Mesenchymal stem cell (in vitro differentiated cells and primary cell): ENCODE results near the gene HOXA5.

Experiments used
- DNase-seq: peaks from one replicate; pipeline ENCODE4 v3.0.0-alpha.2; 2013
- H2AFZ ChIP-seq: one replicate; pipeline ENCODE4 v1.6.1; 2013; ENCODE audit warnings: low read depth, mild to moderate bottlenecking, control low read depth, inconsistent platforms, low read length, moderate library complexity
- H2AK5ac ChIP-seq: 2 replicates; pipeline ENCODE4 v1.6.1; 2013; ENCODE audit warnings: low read length, moderate library complexity, mild to moderate bottlenecking, inconsistent platforms; ENCODE audit not compliant: severe bottlenecking
- H2BK120ac ChIP-seq: one replicate; pipeline ENCODE4 v1.6.1; 2013; ENCODE audit warnings: low read depth, mild to moderate bottlenecking, inconsistent platforms, low read length, moderate library complexity
- H2BK12ac ChIP-seq, 2 experiments: one replicate each; pipeline ENCODE4 v1.6.1; 2013; ENCODE audit warnings: inconsistent platforms in 2 of 2, low read length in 2 of 2, mild to moderate bottlenecking in 2 of 2, moderate library complexity in 2 of 2, control low read depth in 1 of 2
- H2BK15ac ChIP-seq: one replicate; pipeline ENCODE4 v1.6.1; 2013; ENCODE audit warnings: mild to moderate bottlenecking, low read depth, inconsistent platforms; ENCODE audit not compliant: poor library complexity, severe bottlenecking
- H2BK5ac ChIP-seq: 2 replicates; pipeline ENCODE4 v1.6.1; 2013; ENCODE audit warnings: low read depth, mild to moderate bottlenecking, low read length, control low read depth, inconsistent platforms; ENCODE audit not compliant: poor library complexity, severe bottlenecking
- H3K14ac ChIP-seq, 2 experiments: one replicate each; pipeline ENCODE4 v1.6.1; 2013; ENCODE audit warnings: inconsistent platforms in 2 of 2, low read length in 2 of 2, control low read depth in 1 of 2, mild to moderate bottlenecking in 1 of 2, moderate library complexity in 1 of 2
- H3K18ac ChIP-seq, 2 experiments: one replicate each; pipeline ENCODE4 v1.6.1; 2013; ENCODE audit warnings: inconsistent platforms in 2 of 2, low read length in 2 of 2, control low read depth in 1 of 2, low read depth in 1 of 2, mild to moderate bottlenecking in 1 of 2
- H3K23ac ChIP-seq, 2 experiments: one replicate each; pipeline ENCODE4 v1.6.1; 2013; ENCODE audit warnings: inconsistent platforms in 2 of 2, low read length in 2 of 2, mild to moderate bottlenecking in 2 of 2, moderate library complexity in 2 of 2, control low read depth in 1 of 2
- H3K27ac ChIP-seq: 2 replicates; pipeline ENCODE4 v1.5.1; 2013; ENCODE audit warnings: mild to moderate bottlenecking, moderate library complexity, low read length, control low read depth, inconsistent platforms; ENCODE audit not compliant: poor library complexity, severe bottlenecking
- H3K27me3 ChIP-seq, 2 experiments: 2 replicates each; pipeline versions ENCODE4 v1.6.1 to v1.7.0; 2013; ENCODE audit warnings: low read length in 2 of 2, mild to moderate bottlenecking in 2 of 2, moderate library complexity in 2 of 2, control low read depth in 1 of 2, inconsistent platforms in 1 of 2; ENCODE audit not compliant: control insufficient read depth in 1 of 2, insufficient read depth in 1 of 2
- H3K36me3 ChIP-seq, 2 experiments: 2 replicates each; pipeline versions ENCODE4 v1.6.1 to v1.7.0; 2013; ENCODE audit warnings: low read length in 2 of 2, control low read depth in 1 of 2, inconsistent platforms in 1 of 2, low read depth in 1 of 2, mild to moderate bottlenecking in 1 of 2; ENCODE audit not compliant: insufficient read depth in 2 of 2, control insufficient read depth in 1 of 2
- H3K4ac ChIP-seq, 2 experiments: one replicate each; pipeline ENCODE4 v1.6.1; 2013; ENCODE audit warnings: inconsistent platforms in 2 of 2, low read length in 2 of 2, mild to moderate bottlenecking in 2 of 2, moderate library complexity in 2 of 2, control low read depth in 1 of 2, low read depth in 1 of 2
- H3K4me1 ChIP-seq: 2 replicates; pipeline ENCODE4 v1.6.1; 2013; ENCODE audit warnings: low read depth, low read length, control low read depth; ENCODE audit not compliant: control insufficient read depth, insufficient read depth
- H3K4me2 ChIP-seq: 2 replicates; pipeline ENCODE4 v1.6.1; 2013; ENCODE audit warnings: low read length, mild to moderate bottlenecking, inconsistent platforms; ENCODE audit not compliant: poor library complexity, severe bottlenecking
- H3K4me3 ChIP-seq, 2 experiments: 2 replicates each; pipeline versions ENCODE4 v1.5.1 to v1.7.0; 2013; ENCODE audit warnings: low read length in 2 of 2, mild to moderate bottlenecking in 2 of 2, control low read depth in 1 of 2, low read depth in 1 of 2; ENCODE audit not compliant: insufficient read depth in 1 of 2
- H3K79me1 ChIP-seq: replicated peaks from 2 replicates; pipeline ENCODE4 v1.6.1; 2013; ENCODE audit warnings: mild to moderate bottlenecking, control low read depth, low read length, inconsistent platforms; ENCODE audit not compliant: poor library complexity, severe bottlenecking
- H3K9ac ChIP-seq: 2 replicates; pipeline ENCODE4 v1.7.0; 2013; ENCODE audit warnings: mild to moderate bottlenecking, low read length, moderate library complexity
- H3K9me3 ChIP-seq: 2 replicates; pipeline ENCODE4 v1.7.0; 2013; ENCODE audit warnings: mild to moderate bottlenecking, low read length; ENCODE audit not compliant: control insufficient read depth
- H4K8ac ChIP-seq: one replicate; pipeline ENCODE4 v1.6.1; 2013; ENCODE audit warnings: inconsistent platforms, mild to moderate bottlenecking, low read length, moderate library complexity
- H4K91ac ChIP-seq: one replicate; pipeline ENCODE4 v1.6.1; 2013; ENCODE audit warnings: mild to moderate bottlenecking, low read length, inconsistent platforms
- WGBS: methylation state at CpG from one replicate; pipeline ENCODE4 v1.1.7; 2013; ENCODE audit warnings: mixed read lengths; 5-methylcytosine and 5-hydroxymethylcytosine counted together

HOXA5 gene

DNA sequence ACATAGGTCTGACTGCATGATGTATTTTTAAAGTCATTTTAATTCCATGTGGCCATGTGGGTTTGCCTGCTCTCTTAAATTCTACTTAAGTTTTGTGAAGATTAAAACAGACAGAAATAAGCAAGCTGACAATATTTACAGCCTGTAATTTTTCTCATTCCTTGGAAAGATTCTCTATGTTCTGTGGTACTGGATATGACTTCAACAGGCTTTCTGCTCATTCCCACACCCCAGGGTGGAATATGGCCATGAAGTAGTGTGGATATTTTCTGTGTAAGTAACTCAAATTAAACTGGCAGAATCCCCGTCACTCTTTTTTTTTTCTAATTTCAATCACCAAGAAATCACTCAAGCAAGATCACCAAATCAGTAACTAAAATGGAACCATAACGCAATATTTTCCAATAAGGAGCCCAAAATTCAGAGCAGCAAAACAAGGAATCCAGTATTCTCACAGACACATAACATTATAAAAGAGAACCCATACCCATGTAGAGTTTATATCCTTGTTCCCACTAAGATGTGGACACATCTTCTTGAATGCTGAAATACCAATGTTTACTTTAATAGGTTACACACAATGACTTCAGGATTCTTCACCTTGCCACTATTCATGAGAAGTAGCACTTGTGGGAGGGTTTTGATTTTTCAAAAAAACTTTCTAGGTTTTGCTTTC is 5.7 kb downstream of the HOXA5 start:
- Histone ChIP-seq H2BK12ac (no peak overlapping the region), H3K18ac (no peak overlapping the region), H2BK15ac (no peak overlapping the region), H3K4me3 (peak overlapping the region in 1 of 2 experiments; percentile 82), H2AFZ (no peak overlapping the region), H3K79me1 (no peaks in the 10 kb centered on the region), H3K9ac (peak overlapping the region; percentile 97), H3K4me1 (peaks cover 6% of the 10 kb centered on the region), H2BK120ac (no peak overlapping the region), H3K4me2 (peak overlapping the region; percentile 49), H2BK5ac (no peak overlapping the region), H4K8ac (no peak overlapping the region), H3K27ac (peak overlapping the region; percentile 81), H3K36me3 (peaks cover 0 to 26% of the 10 kb centered on the region in 2 experiments), H4K91ac (no peak overlapping the region), H3K23ac (no peak overlapping the region), H3K14ac (no peak overlapping the region), H3K9me3 (no peaks in the 10 kb centered on the region), H2AK5ac (no peak overlapping the region), H3K27me3 (no peaks in the 10 kb centered on the region), H3K4ac (no peak overlapping the region)
- DNase-seq = peak; percentile 17
- WGBS = 80% methylated on average over 2 of the region's 2 CpGs

DNA sequence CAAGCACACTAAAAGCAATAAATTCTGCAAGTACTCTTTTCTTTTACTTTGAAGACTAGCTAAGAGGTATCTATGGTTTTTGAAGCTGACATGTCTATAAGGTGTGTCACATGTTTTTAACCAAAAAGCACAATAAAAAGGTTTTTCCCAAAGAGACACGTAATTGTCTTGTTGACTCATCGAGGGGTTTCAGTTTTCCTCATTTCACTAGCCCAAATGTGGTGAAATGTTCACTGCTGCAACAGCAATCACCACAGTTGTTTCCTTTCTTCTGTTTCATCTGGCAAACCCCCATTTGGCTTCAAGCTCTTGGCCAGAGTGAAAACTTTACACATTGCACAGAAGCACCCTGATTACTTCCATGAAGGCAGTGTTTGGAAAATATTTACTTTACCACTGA is 9.1 kb downstream of the HOXA5 start:
- Histone ChIP-seq H3K18ac (no peak overlapping the region), H2BK5ac (no peak overlapping the region), H3K4me2 (no peak overlapping the region), H3K79me1 (no peaks in the 10 kb centered on the region), H4K91ac (no peak overlapping the region), H3K9ac (peak overlapping the region; percentile 77), H3K4ac (no peak overlapping the region), H2BK12ac (no peak overlapping the region), H2BK15ac (no peak overlapping the region), H3K36me3 (peaks cover 0 to 3% of the 10 kb centered on the region in 2 experiments), H2AFZ (no peak overlapping the region), H3K23ac (no peak overlapping the region), H3K27me3 (no peaks in the 10 kb centered on the region), H2AK5ac (no peak overlapping the region), H4K8ac (no peak overlapping the region), H3K27ac (no peak overlapping the region), H3K9me3 (no peaks in the 10 kb centered on the region), H3K4me3 (peak overlapping the region in 1 of 2 experiments; percentile 32), H3K4me1 (peaks cover 9% of the 10 kb centered on the region), H3K14ac (no peak overlapping the region), H2BK120ac (no peak overlapping the region)
- WGBS = 52% methylated on average over 2 of the region's 2 CpGs
- peak; percentile 49 for DNase-seq

DNA sequence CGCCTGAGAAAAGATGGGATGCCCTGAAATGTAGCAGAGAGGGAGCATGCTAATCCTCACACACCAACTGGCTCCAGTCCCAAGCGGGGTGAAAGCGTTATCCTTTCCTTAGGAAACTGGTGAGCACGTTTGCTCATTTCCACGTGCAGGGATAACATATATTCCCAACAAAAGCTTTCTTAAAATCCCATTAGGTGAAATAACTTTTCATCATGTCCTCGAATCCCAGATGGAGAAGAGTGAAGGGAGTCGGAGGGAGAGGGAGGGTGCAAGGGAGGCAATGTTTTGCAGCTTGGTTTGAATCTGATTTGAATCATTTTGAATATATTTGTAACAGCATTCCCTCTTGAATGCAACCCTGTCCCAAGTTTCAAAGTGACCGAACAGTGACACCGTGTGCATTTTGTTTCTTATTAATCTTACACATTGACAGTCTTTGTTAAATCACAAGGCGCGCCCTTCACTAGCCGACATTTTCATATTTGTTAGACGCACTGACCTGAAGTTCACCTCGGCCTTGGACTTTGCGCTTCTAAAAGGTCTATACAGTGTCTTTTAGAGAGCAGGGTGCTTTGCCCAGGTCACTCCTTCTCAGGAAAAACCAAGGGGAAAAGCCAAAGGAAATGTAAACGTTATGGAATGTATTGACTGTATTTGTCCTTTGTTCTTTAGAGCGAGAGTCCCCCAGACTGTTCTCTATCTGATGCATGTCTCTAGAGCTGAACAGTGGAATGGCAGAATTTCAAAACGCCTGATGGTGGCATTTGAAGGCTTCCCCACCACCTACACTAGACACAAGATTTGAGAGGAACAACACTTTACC is 9.9 kb downstream of the HOXA5 start:
- Histone ChIP-seq H2BK12ac (no peak overlapping the region), H3K23ac (no peak overlapping the region), H2BK5ac (no peak overlapping the region), H3K4ac (no peak overlapping the region), H3K27ac (no peak overlapping the region), H2AFZ (no peak overlapping the region), H3K36me3 (peaks cover 0 to 6% of the 10 kb centered on the region in 2 experiments), H3K79me1 (no peaks in the 10 kb centered on the region), H2AK5ac (no peak overlapping the region), H3K4me2 (no peak overlapping the region), H3K4me1 (peaks cover 13% of the 10 kb centered on the region), H2BK120ac (no peak overlapping the region), H3K4me3 (peak overlapping the region in 1 of 2 experiments; percentile 32), H3K9ac (peak overlapping the region; percentile 77), H3K18ac (no peak overlapping the region), H2BK15ac (no peak overlapping the region), H3K14ac (no peak overlapping the region), H3K9me3 (no peaks in the 10 kb centered on the region), H3K27me3 (no peaks in the 10 kb centered on the region), H4K8ac (no peak overlapping the region), H4K91ac (no peak overlapping the region)
- WGBS = 46% methylated on average over 14 of the region's 18 CpGs
- no peak for DNase-seq

DNA sequence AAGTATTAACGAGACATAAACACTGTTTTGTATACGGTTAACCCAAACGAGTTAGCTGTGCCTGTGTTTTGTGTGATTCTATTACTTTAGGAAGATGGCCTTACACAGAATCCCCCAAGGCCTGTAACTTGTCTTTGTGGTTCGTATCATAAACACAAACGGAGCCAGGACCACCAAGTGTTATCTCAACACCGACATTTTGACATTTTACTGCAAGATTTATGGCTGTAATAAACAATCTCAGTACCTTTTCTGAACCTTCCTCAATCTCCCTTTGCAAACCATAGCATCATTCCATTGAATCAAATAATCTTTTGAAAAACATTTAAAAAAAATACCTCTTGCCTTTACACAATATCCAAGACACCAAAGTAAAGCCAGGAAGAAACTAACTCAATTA is 10.5 kb downstream of the HOXA5 start:
- no peak overlapping the region for H3K18ac ChIP-seq
- H3K9ac ChIP-seq = no peak overlapping the region
- H3K79me1 ChIP-seq = no peaks in the 10 kb centered on the region
- H2AFZ ChIP-seq = no peak overlapping the region
- H3K4me1 ChIP-seq = peaks cover 13% of the 10 kb centered on the region
- peaks cover 0 to 8% of the 10 kb centered on the region in 2 experiments for H3K36me3 ChIP-seq
- H3K27ac ChIP-seq = no peak overlapping the region
- no peak overlapping the region for H3K4ac ChIP-seq
- no peak overlapping the region for H2BK5ac ChIP-seq
- H3K14ac ChIP-seq = no peak overlapping the region
- no peak overlapping the region for H4K91ac ChIP-seq
- H2BK120ac ChIP-seq = no peak overlapping the region
- H2BK15ac ChIP-seq = no peak overlapping the region
- H3K23ac ChIP-seq = no peak overlapping the region
- H3K4me3 ChIP-seq = no peak overlapping the region
- H3K9me3 ChIP-seq = no peaks in the 10 kb centered on the region
- no peak overlapping the region for H2AK5ac ChIP-seq
- no peaks in the 10 kb centered on the region for H3K27me3 ChIP-seq
- H3K4me2 ChIP-seq = no peak overlapping the region
- H2BK12ac ChIP-seq = no peak overlapping the region
- no peak for DNase-seq
- WGBS = 22% methylated on average over 6 of the region's 6 CpGs
- no peak overlapping the region for H4K8ac ChIP-seq
